ENCODE results near the gene TBL1XR1.

Gene TBL1XR1

DNA sequence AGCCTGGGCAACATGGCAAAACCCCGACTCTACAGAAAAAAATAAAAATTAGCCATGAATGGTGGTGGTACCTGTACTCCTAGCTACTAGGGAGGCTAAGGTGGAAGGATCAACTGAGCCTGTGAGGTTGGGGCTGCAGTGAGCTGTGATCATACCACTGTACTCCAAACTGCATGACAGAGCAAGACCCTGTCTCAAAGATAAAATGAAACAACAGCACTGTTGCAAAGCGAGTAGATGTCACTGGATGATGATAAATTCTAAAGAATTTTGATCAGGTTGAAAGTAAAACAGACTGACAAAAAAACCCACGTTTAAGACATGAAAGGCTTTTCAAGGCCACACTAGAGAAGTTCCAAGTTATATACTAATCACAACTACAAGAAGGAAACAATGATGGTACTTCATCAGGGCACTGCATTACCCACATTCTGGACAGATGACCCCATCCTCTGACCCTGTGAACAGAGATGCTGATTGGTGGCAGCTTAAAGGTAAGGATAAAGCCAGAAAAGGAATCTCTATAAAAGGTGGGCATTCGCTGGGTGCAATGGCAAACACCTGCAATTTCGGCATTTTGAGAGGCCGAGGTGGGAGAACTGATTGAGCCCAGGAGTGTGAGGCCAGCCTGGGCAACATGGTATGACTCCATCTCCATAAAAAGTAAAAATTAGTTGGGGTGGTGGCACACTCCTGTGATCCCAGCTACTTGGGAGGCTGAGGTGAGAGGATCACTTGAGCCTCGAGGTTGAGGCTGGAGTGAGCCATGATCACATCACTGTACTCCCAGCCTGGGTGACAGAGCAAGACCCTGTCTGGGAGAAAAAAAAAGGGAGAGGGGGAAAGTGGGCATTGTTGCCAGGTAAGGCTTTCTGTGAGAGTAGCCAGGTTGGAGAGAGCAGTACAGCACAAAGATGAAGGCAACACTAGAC, 59.2 kb downstream of the TBL1XR1 start:
- DNase-seq = no peak

- no peak for DNase-seq
Observed at GRCh38 chr3:177136741-177137140, 60.5 kb downstream of the TBL1XR1 start.

DNA sequence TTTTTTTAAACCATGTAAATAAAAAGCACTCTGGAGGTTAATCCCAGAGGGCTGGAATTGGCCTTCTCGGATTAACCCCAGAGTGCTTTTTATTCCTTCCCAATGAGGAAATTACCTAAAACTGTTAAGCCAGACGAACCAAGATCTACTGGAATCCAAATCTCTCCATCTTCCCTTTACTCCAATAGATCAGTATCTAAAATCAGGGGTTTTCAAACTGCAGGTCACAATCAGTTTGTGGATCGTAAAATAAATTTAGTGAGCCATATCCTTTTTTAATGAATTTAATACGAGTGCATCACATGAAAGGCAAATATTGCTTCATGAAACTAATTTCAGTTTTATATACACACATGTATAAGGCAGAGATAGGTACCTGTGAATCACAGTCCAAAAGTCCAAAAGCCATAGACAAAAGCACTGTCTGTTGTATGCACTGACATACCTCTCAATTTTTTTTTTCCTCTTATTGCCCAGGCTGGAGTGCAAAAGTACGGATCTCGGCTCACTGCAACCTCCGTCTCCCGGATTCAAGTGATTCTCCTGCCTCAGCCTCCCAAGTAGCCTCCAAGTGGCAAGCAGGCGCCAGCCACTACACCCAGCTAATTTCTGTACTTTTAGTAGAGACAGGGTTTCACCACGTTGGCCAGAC, 61.3 kb downstream of the TBL1XR1 start:
- DNase-seq = no peak

DNA sequence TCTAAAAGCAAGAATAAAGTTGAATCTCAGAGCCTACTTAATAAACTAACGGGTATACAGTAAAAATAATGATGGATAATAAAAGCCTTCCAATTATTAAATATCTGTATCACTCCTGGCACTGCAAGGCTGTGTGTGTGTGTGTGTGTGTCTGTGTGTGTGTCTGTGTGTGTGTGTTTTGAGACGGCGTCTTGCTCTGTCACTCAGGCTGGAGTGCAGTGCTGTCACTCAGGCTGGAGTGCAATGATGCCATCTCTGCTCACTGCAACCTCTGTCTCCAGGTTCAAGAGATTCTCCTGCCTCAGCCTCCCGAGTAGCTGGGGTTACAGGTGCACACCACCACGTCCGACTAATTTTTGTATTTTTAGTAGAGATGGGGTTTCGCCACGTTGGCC, 62.5 kb downstream of the TBL1XR1 start:
- DNase-seq = no peak

GRCh38 chr3:177133860-177134815, 63.1 kb downstream of the TBL1XR1 start:
- no peak for DNase-seq

- DNase-seq = no peak
Observed at GRCh38 chr3:177131927-177132636, 65.2 kb downstream of the TBL1XR1 start.

DNA sequence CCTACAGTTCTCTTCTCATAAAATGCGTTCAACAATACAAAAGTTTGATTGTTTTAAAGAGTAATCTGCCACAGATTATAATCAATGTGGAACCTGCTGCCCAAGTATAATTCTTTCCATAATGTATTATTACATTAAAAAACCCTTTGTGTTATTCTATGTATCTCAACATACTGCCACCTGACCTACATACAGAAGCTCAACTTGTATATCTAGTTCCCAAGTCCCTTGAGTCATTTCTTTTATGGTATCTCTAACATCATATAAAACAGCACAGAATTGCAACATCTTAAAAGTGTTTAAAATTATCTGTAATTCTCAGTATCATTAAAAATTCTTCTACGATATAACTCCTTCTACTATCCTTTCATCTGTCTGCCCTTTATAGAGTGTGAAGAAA, 70.3 kb downstream of the TBL1XR1 start:
- no peak for DNase-seq

DNA sequence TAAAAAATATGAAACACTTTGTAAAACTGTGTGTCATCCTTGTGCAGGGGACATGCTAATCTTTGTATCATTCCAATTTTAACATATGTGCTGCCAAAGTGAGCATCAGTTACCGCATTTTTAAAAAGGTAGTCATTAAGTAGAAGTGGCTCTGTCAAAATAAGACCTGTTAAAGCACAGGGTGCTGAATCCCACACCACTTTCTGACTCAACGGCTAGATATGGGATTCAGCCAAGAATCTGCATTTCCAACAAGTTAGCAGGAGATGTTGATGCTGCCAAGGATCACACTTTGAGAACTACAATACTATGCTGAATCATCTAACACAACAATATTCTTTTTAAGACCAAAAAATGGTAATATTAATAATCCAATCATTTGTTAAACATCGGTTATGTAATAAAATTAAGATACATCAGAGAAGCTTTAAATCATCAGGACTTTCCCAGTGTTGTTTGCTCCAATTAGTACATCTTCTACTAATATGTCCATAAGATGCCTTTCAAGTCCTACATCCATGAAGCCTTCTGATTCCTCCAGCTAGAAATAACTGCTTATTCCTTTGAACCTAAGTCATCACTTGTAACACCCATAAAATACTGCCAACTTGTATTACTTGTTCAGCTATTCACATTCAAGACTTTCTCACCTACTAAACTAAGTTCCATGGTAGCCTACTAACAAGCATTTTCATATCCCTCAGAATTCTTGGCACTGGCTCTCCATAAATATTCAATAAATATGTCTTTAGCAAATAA, 71.1 kb downstream of the TBL1XR1 start:
- no peak for DNase-seq

DNA sequence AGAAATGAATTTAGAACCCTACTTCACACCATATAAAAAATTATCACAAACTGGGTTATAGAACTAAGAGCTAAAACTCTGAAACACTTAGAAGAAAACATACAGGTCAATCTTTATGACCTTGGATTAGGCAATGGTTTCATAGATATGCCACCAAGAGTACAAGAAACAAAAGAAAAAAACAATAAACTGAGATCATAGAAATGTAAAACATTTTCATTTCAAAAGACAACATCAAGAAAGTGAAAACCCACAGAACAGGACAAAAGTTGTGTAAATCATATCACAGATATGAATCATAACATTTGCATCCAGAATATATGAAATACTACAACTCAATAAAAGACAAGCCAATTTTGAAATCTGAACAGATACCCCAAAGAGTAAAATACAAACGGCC, 72.4 kb downstream of the TBL1XR1 start:
- no peak for DNase-seq

DNA sequence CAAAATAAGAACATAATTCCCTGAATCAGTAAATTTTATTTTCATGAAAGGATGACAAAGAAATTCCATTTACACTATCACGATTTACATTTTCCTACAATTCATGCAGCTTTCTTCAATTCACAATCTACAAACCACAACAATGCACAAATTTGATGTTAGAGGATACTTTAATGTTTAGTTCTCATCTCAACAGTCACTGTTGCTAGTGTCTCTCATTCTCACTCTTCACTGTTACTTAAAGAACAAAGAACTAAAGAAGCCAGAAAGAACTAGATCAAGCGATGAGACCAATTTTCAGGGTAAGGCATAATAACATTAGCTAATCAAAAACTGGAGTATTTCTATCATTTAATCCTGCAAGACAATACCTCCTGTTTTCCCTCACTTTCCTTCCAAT, 73.5 kb downstream of the TBL1XR1 start:
- DNase-seq = no peak

DNA sequence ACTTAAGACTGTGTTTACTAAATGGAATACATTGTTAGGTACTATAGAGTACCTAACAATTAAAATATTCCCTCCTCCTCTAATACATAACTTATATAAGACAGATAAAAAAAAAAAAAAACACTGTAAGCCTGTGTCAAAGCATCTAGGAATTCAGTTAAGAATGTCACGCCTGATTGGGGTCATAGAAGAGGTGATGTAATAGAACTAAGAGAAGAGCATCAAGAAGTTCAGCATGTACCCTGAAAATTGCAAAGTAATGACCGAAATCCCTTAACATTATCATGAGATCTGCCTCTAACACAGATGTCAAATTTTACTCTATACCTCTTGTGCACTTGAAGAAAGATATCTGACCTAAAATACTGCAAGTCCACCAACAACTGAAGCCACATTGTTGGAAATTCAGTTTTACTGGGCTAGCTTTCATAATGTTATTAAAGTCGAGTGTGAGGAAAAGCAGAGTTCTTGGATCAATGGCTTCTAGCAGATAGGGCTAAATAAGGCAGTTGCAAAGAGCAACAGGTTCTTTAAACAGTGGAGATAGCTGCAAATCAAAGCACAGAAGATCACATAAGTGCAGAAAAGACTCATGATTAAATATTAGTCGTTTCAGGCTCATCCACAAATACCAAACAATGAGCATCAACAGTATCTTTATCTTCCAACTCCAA, 75.0 kb downstream of the TBL1XR1 start:
- DNase-seq = no peak

DNA sequence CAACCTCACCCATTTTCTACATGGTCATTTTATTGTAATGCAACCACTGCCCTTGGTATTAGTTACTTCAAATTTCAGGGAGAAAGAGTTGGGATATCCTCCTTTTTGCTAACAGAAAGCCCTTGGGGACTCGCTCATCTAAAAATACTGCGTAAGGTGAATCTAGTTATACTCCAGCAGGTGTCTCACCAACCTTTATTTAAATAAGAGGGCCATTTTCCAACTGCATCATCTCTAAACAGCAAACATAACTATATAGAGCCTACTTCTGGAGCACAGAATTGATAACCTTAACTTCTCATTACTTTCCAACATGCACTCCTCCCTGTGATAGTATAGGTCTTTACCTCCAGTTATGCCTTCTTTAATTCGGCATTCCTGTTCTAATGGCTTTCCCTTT, 77.5 kb downstream of the TBL1XR1 start:
- DNase-seq = no peak

- no peak for DNase-seq
Observed at GRCh38 chr3:177114253-177114652, 83.0 kb downstream of the TBL1XR1 start.

DNA sequence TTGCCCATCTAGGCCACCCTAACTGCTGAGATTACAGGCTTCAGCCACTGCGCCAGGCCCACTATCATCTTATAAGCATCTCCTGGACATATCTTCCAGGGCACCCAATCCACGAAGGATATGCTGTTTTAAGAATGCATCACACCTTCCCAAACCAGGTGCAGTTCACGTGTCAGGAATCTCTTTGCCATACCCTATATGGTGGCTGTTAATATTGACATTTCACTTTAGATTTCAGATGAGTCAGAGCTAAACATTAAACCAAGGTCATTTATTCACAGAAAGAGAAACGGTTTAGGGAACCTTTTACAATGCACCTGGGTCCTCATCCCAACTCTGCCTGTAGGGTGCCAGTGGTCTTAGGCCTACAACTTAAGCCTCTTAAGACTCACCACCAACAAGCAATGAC, 85.7 kb downstream of the TBL1XR1 start:
- no peak for DNase-seq

DNA sequence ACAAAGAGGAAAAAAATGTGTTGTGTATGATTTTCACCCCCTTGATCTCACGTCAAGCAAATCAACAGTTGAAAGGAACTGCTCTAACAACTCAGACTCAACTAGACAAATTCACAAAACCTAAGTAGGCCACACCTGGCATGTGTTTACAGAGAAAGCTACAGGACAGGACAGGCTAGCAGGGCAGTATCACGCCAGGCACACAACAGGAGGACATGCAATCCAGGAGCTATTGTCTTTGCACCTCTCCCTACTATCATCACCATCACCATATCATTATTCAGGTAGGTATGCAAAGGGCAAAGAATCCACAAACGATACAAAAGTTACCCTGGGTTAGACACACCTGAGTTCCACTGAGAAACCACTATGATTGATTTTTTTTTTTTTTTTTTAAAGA, 86.4 kb downstream of the TBL1XR1 start:
- no peak for DNase-seq

- DNase-seq = no peak
Observed at GRCh38 chr3:177110386-177110785, 86.9 kb downstream of the TBL1XR1 start.

DNA sequence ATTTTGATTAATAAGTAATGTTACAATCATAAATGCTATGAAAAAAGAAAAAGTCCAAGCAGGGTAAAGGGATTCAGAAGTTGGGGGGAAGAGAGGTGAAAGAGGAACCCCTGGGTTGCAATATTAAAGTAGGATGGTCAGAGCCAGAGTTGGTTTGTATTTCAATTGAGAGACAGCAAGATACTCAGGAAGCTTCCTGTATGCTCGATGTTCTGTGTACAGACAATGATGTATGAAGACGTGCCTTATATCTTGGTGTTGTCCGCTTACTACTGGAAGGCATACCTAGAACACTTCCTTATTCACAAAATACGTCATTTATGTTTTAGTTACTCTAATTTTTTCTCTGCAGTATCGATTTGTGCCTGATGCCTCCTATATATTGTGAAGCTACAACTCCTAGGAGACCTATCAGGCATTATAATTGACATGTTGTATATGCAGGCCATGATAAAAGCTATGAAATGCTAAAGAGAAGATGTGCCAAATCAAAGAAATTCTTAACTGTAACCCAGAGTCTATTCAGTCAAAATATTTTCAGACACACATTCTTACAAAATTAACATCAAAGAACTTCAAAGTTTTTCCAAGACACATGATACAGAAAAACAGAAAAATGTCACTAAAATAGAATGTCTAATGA, 87.5 kb downstream of the TBL1XR1 start:
- DNase-seq = no peak

DNA sequence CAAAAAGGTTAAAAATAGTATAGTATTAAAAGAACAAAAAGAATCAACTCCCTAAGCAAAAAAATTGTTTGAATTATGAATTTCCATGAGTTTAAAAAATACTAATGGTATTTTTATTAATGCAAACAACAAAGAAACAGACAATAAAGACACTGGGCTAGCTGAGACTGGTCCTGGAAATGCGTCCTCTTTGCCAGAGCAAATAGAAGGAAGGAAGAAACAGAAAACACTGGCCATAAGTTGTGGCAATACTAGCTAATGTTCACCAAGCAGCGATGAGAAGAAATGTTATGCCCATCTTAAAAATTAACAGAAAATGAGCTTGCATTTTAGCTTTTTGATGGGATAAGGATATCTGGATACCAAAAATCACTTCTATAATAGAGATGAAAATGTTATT, 88.6 kb downstream of the TBL1XR1 start:
- no peak for DNase-seq

GRCh38 chr3:177107461-177108239, 89.6 kb downstream of the TBL1XR1 start:
- DNase-seq = no peak

GRCh38 chr3:177106594-177106993, 90.7 kb downstream of the TBL1XR1 start:
- no peak for DNase-seq

All from activated T-cell treated with anti-CD3 and anti-CD28 coated beads, Interleukin-2, amount 50 U/mL, for 1 hour (primary cell).